Panc1 (cell line): ENCODE measurements around the gene RARB. TPM values are rescaled to one million over a fixed set of nuclear protein-coding genes. Genes with fewer than 3 reads are reported as not detected.

ENCODE experiments used
- ATAC-seq: fragments of 200-7000 bp; cut with Tn5 transposase; 2 replicates; pipeline ENCODE4 v1.9.1; 2020; ENCODE audit warnings: mild to moderate bottlenecking, moderate library complexity
- BruUV-seq: library from RNA; stranded (reverse); fragments of 400-500 nt; replicated peaks from 2 replicates; lab custom pipeline; 2021; lab: Mats Ljungman, UMichigan
- CTCF ChIA-PET: fragments of 300-600 bp; sonication (Branson Sonifier 250); formaldehyde crosslinking; loops from one replicate; lab custom pipeline; 2022; ENCODE audit warnings: antibody characterized with exemption; lab: Charles Lee
- POLR2A ChIA-PET: fragments of 300-600 bp; sonication (Branson Sonifier 250); formaldehyde crosslinking; loops from one replicate; lab custom pipeline; 2022; ENCODE audit warnings: antibody characterized with exemption; lab: Charles Lee
- DNase-seq: peaks from one replicate; pipeline ENCODE4 v3.0.0-alpha.2; 2010; ENCODE audit warnings: low read depth, low spot score
- H3K27ac ChIP-seq: 2 replicates; pipeline ENCODE4 v1.5.1; 2011; ENCODE audit warnings: mild to moderate bottlenecking, low read length, inconsistent platforms
- H3K27me3 ChIP-seq: fragments of 200-500 bp; sonication (Bioruptor generic); 2 replicates; pipeline ENCODE4 v1.6.0; 2014; ENCODE audit warnings: low read length, inconsistent platforms; ENCODE audit not compliant: control insufficient read depth, insufficient read depth
- H3K36me3 ChIP-seq: fragments of 200-500 bp; sonication (Bioruptor generic); 2 replicates; pipeline ENCODE4 v1.5.1; 2014; ENCODE audit warnings: inconsistent platforms, mild to moderate bottlenecking, low read length, moderate library complexity; ENCODE audit not compliant: control insufficient read depth, insufficient read depth
- H3K4me1 ChIP-seq: 2 replicates; pipeline ENCODE4 v1.5.1; 2011; ENCODE audit warnings: inconsistent platforms, mild to moderate bottlenecking, low read length, moderate library complexity; ENCODE audit not compliant: control insufficient read depth, insufficient read depth
- H3K4me3 ChIP-seq, 2 experiments: 2 replicates each; pipeline ENCODE4 v1.5.1; 2011 to 2012; ENCODE audit warnings: low read depth in 2 of 2, low read length in 2 of 2, mild to moderate bottlenecking in 2 of 2, inconsistent platforms in 1 of 2, moderate library complexity in 1 of 2
- H3K9me3 ChIP-seq: fragments of 200-500 bp; sonication (Bioruptor generic); 2 replicates; pipeline ENCODE4 v1.5.1; 2014; ENCODE audit warnings: low read depth, mild to moderate bottlenecking, inconsistent platforms, low read length, moderate library complexity; ENCODE audit not compliant: control insufficient read depth, insufficient read depth
- CTCF ChIP-seq: fragments of 450-650 bp; IDR thresholded peaks from 2 replicates; pipeline ENCODE4 v1.5.1; 2017; ENCODE audit warnings: mild to moderate bottlenecking
- POLR2AphosphoS5 ChIP-seq: IDR thresholded peaks from 2 replicates; pipeline ENCODE4 v1.6.1; 2012; ENCODE audit warnings: mild to moderate bottlenecking, low read depth, low read length, moderate library complexity
- REST ChIP-seq, 2 experiments: IDR thresholded peaks; 2 replicates each; pipeline ENCODE4 v1.6.1; 2011 to 2012; ENCODE audit warnings: low read depth in 2 of 2, control low read depth in 1 of 2, low read length in 1 of 2, mild to moderate bottlenecking in 1 of 2, moderate library complexity in 1 of 2; ENCODE audit not compliant: insufficient read depth in 1 of 2
- SIN3A ChIP-seq: IDR thresholded peaks from 2 replicates; pipeline ENCODE4 v1.6.1; 2012; ENCODE audit warnings: low read depth, mild to moderate bottlenecking, low read length, moderate library complexity, borderline replicate concordance; ENCODE audit not compliant: insufficient read depth
- TCF7L2 ChIP-seq: IDR thresholded peaks from 2 replicates; pipeline ENCODE4 v1.6.1; 2011; ENCODE audit warnings: mild to moderate bottlenecking, low read depth, low read length, inconsistent platforms
- in situ Hi-C: cut with HindIII; loops from 2 replicates; pipeline ENCODE4 v1.10.0; 2016; ENCODE audit warnings: low sequenced_read_pairs, low pct_unique_long_range_greater_than_20kb
- intact Hi-C: fragments of 100-400 bp; cut with micrococcal nuclease; formaldehyde crosslinking; loops from one replicate; pipeline ENCODE4 v1.10.0; 2022; ENCODE audit not compliant: unreplicated experiment
- total RNA-seq: library from RNA; stranded (reverse); gene quantifications from one replicate; pipeline ENCODE4 v1.2.1, GENCODE V29; 2021; ENCODE audit not compliant: unreplicated experiment

The RARB gene
- total RNA-seq, 1 experiment from 2014 or later, result not detected

GRCh38 chr3:25508433-25508832 lies 80.4 kb downstream of the RARB start:
- POLR2A ChIA-PET, result no interaction called here
- H3K27ac ChIP-seq, result no peak overlapping the region
- no peak for TF ChIP-seq TCF7L2
- TF ChIP-seq CTCF, result no peak
- TF ChIP-seq REST (IDR thresholded peaks at IDR 0.05; ENCODE audit: insufficient read depth in 1 of 2, low read depth in 2 of 2, low read length in 1 of 2), result no peak
- no peak for TF ChIP-seq POLR2AphosphoS5
- TF ChIP-seq SIN3A, result no peak
- DNase-seq, result no peak
- ATAC-seq, result no peak
- H3K9me3 ChIP-seq, result no peaks in the 10 kb centered on the region
- H3K4me1 ChIP-seq, result no peaks in the 10 kb centered on the region
- CTCF ChIA-PET, result no interaction called here
- intact Hi-C loops (no loop called here), in situ Hi-C loops (no loop called here)
- H3K27me3 ChIP-seq, result no peaks in the 10 kb centered on the region
- no TSS peak for BruUV-seq
- H3K4me3 ChIP-seq, result no peak overlapping the region
- no peaks in the 10 kb centered on the region for H3K36me3 ChIP-seq

- DNase-seq (no peak), ATAC-seq (no peak)
- ChIA-PET POLR2A (no interaction called here), CTCF (no interaction called here)
- no peak for TF ChIP-seq REST (IDR thresholded peaks at IDR 0.05; ENCODE audit: insufficient read depth in 1 of 2, low read depth in 2 of 2, low read length in 1 of 2)
- TF ChIP-seq SIN3A, result no peak
- no peak for TF ChIP-seq POLR2AphosphoS5
- no peak for TF ChIP-seq CTCF
- no peak for TF ChIP-seq TCF7L2
- Histone ChIP-seq H3K27ac (no peak overlapping the region), H3K4me1 (no peaks in the 10 kb centered on the region), H3K36me3 (no peaks in the 10 kb centered on the region), H3K9me3 (no peaks in the 10 kb centered on the region), H3K27me3 (no peaks in the 10 kb centered on the region), H3K4me3 (no peak overlapping the region)
- in situ Hi-C loops (no loop called here), intact Hi-C loops (no loop called here)
- no TSS peak for BruUV-seq
Measured at GRCh38 chr3:25508901-25509300, 80.8 kb downstream of the RARB start.
